Fibroblast of villous mesenchyme (primary cell): ENCODE data around the gene ARCN1. TPM values are rescaled to one million over a fixed set of nuclear protein-coding genes. Genes with fewer than 3 reads are reported as not detected.
"Not testable (repeated sequence)": the region's sequence is repeated elsewhere in the genome, so short reads cannot be mapped to it uniquely, and the experiment has no call there.

Source experiments
- DNase-seq: peaks from one replicate; pipeline ENCODE4 v3.0.0-alpha.2; 2010; ENCODE audit warnings: low read depth
- H3K4me3 ChIP-seq: 2 replicates; pipeline ENCODE4 v1.5.1; 2011; ENCODE audit warnings: low read depth, mild to moderate bottlenecking, low read length
- CTCF ChIP-seq: IDR thresholded peaks from 2 replicates; pipeline ENCODE4 v1.5.1; 2012; ENCODE audit warnings: low read depth, mild to moderate bottlenecking, low read length; ENCODE audit not compliant: insufficient read depth
- total RNA-seq: library from RNA; depleted of rRNA; stranded (reverse); fragments of >200 nt; gene quantifications from 2 replicates; pipeline ENCODE4 v1.2.3, GENCODE V29; 2012

Gene ARCN1
- total RNA-seq, 1 donor, result 248 TPM

GRCh38 chr11:118570787-118571186 is 1.4 kb upstream of the ARCN1 start:
- no peak for TF ChIP-seq CTCF
- no peak overlapping the region for H3K4me3 ChIP-seq
- no peak for DNase-seq

- peak overlapping the region; percentile 95 for H3K4me3 ChIP-seq
- peak; percentile 59 for DNase-seq
Observed at GRCh38 chr11:118571701-118572060, 528 bp upstream of the ARCN1 start.

GRCh38 chr11:118572981-118573550 is 857 bp downstream of the ARCN1 start:
- peak; percentile 75 for DNase-seq
- TF ChIP-seq CTCF, result no peak
- peak overlapping the region; percentile 95 for H3K4me3 ChIP-seq

GRCh38 chr11:118574636-118575035 is 2.4 kb downstream of the ARCN1 start:
- peak overlapping the region; percentile 95 for H3K4me3 ChIP-seq
- TF ChIP-seq CTCF, result no peak
- no peak for DNase-seq

- not testable (repeated sequence) for H3K4me3 ChIP-seq, DNase-seq
Observed at GRCh38 chr11:118577995-118578394, 5.8 kb downstream of the ARCN1 start.

- no peak for DNase-seq
- TF ChIP-seq CTCF, result no peak
- no peak overlapping the region for H3K4me3 ChIP-seq
Observed at GRCh38 chr11:118581057-118581456, 8.8 kb downstream of the ARCN1 start.

GRCh38 chr11:118587952-118588351 is 15.7 kb downstream of the ARCN1 start:
- no peak for TF ChIP-seq CTCF
- H3K4me3 ChIP-seq, result no peak overlapping the region
- DNase-seq, result no peak

- peak; percentile 59 for DNase-seq
- H3K4me3 ChIP-seq, result no peak overlapping the region
- TF ChIP-seq CTCF, result no peak
Observed at GRCh38 chr11:118592616-118593367, 20.6 kb downstream of the ARCN1 start.
